HG03565 (cell line): ENCODE data around the gene CNGB1.

ENCODE experiments used
- ATAC-seq: cut with Tn5 transposase; IDR thresholded peaks from one replicate; pipeline ENCODE4 v1.9.1; 2021; ENCODE audit warnings: mild to moderate bottlenecking, moderate library complexity; ENCODE audit not compliant: unreplicated experiment

Gene CNGB1

GRCh38 chr16:57834936-57835335 lies 136.0 kb downstream of the CNGB1 start:
- ATAC-seq, result no peak
